KMS-11 (cell line): ENCODE results near the gene ITGA1.

Experiments
- H2AFZ ChIP-seq: fragments of 200-600 bp; sonication (generic); 2 replicates; pipeline ENCODE4 v1.6.1; 2016; ENCODE audit warnings: antibody characterized with exemption, mixed run types, low read depth
- H3K27ac ChIP-seq: fragments of 200-600 bp; sonication (generic); 2 replicates; pipeline ENCODE4 v1.6.1; 2016; ENCODE audit warnings: mild to moderate bottlenecking, mixed run types
- H3K27me3 ChIP-seq: fragments of 200-600 bp; sonication (generic); 2 replicates; pipeline ENCODE4 v1.6.1; 2017; ENCODE audit warnings: mild to moderate bottlenecking, low read depth, mixed run types, moderate library complexity; ENCODE audit not compliant: insufficient read depth
- H3K36me3 ChIP-seq: fragments of 200-600 bp; sonication (generic); 2 replicates; pipeline ENCODE4 v1.6.1; 2017; ENCODE audit warnings: mild to moderate bottlenecking, mixed run types; ENCODE audit not compliant: insufficient read depth
- H3K4me1 ChIP-seq: fragments of 200-600 bp; sonication (generic); 2 replicates; pipeline ENCODE4 v1.6.1; 2016; ENCODE audit warnings: mild to moderate bottlenecking, low read depth, mixed run types; ENCODE audit not compliant: poor library complexity, severe bottlenecking
- H3K4me2 ChIP-seq: fragments of 200-600 bp; sonication (generic); 2 replicates; pipeline ENCODE4 v1.7.0; 2016; ENCODE audit warnings: mild to moderate bottlenecking, mixed run types
- H3K4me3 ChIP-seq: fragments of 200-600 bp; sonication (generic); IDR thresholded peaks from 2 replicates; pipeline ENCODE4 v1.6.1; 2017; ENCODE audit warnings: low read depth, low read length, mixed read lengths; ENCODE audit not compliant: insufficient read depth
- H3K79me2 ChIP-seq: fragments of 200-600 bp; sonication (generic); 2 replicates; pipeline ENCODE4 v1.6.1; 2016; ENCODE audit warnings: low read depth, mixed run types; ENCODE audit not compliant: insufficient read depth
- H3K9ac ChIP-seq: fragments of 200-600 bp; sonication (generic); 2 replicates; pipeline ENCODE4 v1.6.1; 2016; ENCODE audit warnings: mild to moderate bottlenecking, mixed run types
- H4K20me1 ChIP-seq: fragments of 200-600 bp; sonication (generic); 2 replicates; pipeline ENCODE4 v1.6.1; 2016; ENCODE audit warnings: mild to moderate bottlenecking, mixed run types; ENCODE audit not compliant: insufficient read depth
- TF ChIP-seq, protein P1 (sequence below): fragments of 200-600 bp; sonication (generic); conservative IDR thresholded peaks from 2 replicates; pipeline ENCODE4 v1.6.1; 2017; ENCODE audit warnings: low read depth, mild to moderate bottlenecking, antibody characterized with exemption, low read length, moderate library complexity, mixed read lengths

The ITGA1 gene

DNA sequence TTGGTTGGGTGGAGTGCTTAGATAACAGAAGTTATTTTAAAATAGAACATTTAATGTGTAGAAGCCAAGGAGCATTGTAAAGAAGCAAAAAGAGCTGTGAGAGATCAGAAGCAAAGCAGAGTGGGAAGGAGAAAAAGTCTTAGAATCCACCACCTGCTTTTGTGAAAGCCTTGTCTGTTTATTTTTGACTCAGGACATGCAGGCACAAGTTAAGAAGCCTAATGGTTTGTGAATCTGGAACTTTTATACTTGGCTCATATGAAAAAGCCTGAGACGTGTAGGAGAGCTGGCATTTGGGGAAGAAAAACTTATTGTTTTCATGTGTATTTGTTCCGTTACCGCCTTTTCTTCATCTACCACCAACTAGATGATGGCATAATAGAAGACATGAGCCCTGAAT is 163.0 kb downstream of the ITGA1 start:
- H2AFZ ChIP-seq: no peak overlapping the region
- no peaks in the 10 kb centered on the region for H3K36me3 ChIP-seq
- no peak overlapping the region for H3K4me3 ChIP-seq
- TF ChIP-seq, protein P1, sequence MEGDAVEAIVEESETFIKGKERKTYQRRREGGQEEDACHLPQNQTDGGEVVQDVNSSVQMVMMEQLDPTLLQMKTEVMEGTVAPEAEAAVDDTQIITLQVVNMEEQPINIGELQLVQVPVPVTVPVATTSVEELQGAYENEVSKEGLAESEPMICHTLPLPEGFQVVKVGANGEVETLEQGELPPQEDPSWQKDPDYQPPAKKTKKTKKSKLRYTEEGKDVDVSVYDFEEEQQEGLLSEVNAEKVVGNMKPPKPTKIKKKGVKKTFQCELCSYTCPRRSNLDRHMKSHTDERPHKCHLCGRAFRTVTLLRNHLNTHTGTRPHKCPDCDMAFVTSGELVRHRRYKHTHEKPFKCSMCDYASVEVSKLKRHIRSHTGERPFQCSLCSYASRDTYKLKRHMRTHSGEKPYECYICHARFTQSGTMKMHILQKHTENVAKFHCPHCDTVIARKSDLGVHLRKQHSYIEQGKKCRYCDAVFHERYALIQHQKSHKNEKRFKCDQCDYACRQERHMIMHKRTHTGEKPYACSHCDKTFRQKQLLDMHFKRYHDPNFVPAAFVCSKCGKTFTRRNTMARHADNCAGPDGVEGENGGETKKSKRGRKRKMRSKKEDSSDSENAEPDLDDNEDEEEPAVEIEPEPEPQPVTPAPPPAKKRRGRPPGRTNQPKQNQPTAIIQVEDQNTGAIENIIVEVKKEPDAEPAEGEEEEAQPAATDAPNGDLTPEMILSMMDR: no peak
- H3K27ac ChIP-seq: no peak overlapping the region
- peaks cover under 1% of the 10 kb centered on the region for H3K4me1 ChIP-seq
- no peak overlapping the region for H3K4me2 ChIP-seq
- H3K9ac ChIP-seq: no peak overlapping the region
- no peaks in the 10 kb centered on the region for H3K27me3 ChIP-seq
- no peaks in the 10 kb centered on the region for H4K20me1 ChIP-seq
- H3K79me2 ChIP-seq: no peaks in the 10 kb centered on the region

DNA sequence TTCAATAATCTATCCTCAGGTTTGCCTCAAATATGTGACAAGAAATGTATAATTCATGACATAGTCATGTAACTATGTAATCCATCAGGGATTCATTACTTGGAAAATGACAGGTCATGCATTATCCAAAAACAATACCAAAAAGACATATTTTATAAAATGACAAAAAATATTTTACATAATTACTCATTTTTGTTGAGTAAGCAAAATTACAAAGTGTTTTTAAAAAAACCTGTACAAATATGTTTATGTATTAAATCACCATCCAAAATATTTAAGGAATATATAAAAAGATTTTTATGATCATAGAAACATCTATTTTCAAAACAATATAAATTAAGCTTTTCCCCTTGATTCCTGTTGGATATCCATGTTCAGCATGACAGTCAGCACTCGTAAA is 164.8 kb downstream of the ITGA1 start:
- no peaks in the 10 kb centered on the region for H3K36me3 ChIP-seq
- no peak overlapping the region for H3K27ac ChIP-seq
- H3K4me2 ChIP-seq: no peak overlapping the region
- no peak overlapping the region for H3K9ac ChIP-seq
- H4K20me1 ChIP-seq: no peaks in the 10 kb centered on the region
- no peaks in the 10 kb centered on the region for H3K4me1 ChIP-seq
- H3K4me3 ChIP-seq: no peak overlapping the region
- no peaks in the 10 kb centered on the region for H3K79me2 ChIP-seq
- TF ChIP-seq, protein P1: no peak
- no peak overlapping the region for H2AFZ ChIP-seq
- no peaks in the 10 kb centered on the region for H3K27me3 ChIP-seq

GRCh38 chr5:52956014-52956413 is 168.3 kb downstream of the ITGA1 start:
- no peaks in the 10 kb centered on the region for H3K4me1 ChIP-seq
- H3K4me3 ChIP-seq: no peak overlapping the region
- H4K20me1 ChIP-seq: no peaks in the 10 kb centered on the region
- no peaks in the 10 kb centered on the region for H3K36me3 ChIP-seq
- H3K4me2 ChIP-seq: no peak overlapping the region
- H2AFZ ChIP-seq: no peak overlapping the region
- no peak overlapping the region for H3K9ac ChIP-seq
- TF ChIP-seq, protein P1: no peak
- H3K27ac ChIP-seq: no peak overlapping the region
- no peaks in the 10 kb centered on the region for H3K79me2 ChIP-seq
- no peaks in the 10 kb centered on the region for H3K27me3 ChIP-seq

- no peaks in the 10 kb centered on the region for H3K36me3 ChIP-seq
- TF ChIP-seq, protein P1: no peak
- no peak overlapping the region for H3K4me2 ChIP-seq
- H3K4me1 ChIP-seq: no peaks in the 10 kb centered on the region
- no peak overlapping the region for H2AFZ ChIP-seq
- no peaks in the 10 kb centered on the region for H4K20me1 ChIP-seq
- no peaks in the 10 kb centered on the region for H3K27me3 ChIP-seq
- H3K4me3 ChIP-seq: no peak overlapping the region
- H3K27ac ChIP-seq: no peak overlapping the region
- no peak overlapping the region for H3K9ac ChIP-seq
- H3K79me2 ChIP-seq: no peaks in the 10 kb centered on the region
These were observed 169.4 kb downstream of the ITGA1 start for GRCh38 chr5:52956915-52957747.
